Natural killer cell treated with Interleukin-12 subunit alpha and Interleukin-12 subunit beta and Interleukin-15 and Interleukin-18, amount 100 ng/mL, for 72 hours (primary cell): Measurements from ENCODE around the gene B4GALNT3. TPM values are rescaled to one million over a fixed set of nuclear protein-coding genes. Genes with fewer than 3 reads are reported as not detected.

Source experiments
- ATAC-seq, 2 donors: fragments of 150-1000 bp; cut with Tn5 transposase in 1 of 2; sonication (Bioruptor Pico), chemical (Tn5 transposase) in 1 of 2; 2 replicates each; pipeline ENCODE4 v1.10.0; 2021
- DNase-seq: peaks from one replicate; pipeline ENCODE4 v3.0.0; 2022; ENCODE audit warnings: low spot score
- H3K27ac Mint-ChIP-seq, 2 donors: 1 replicate in 1 of 2; 2 replicates in 1 of 2; pipeline ENCODE4 v1.8.0; 2022; ENCODE audit warnings: mixed read lengths in 2 of 2, mild to moderate bottlenecking in 1 of 2, moderate library complexity in 1 of 2
- H3K27me3 Mint-ChIP-seq, 2 donors: 1 replicate in 1 of 2; 2 replicates in 1 of 2; pipeline ENCODE4 v1.8.0; 2022; ENCODE audit warnings: mixed read lengths in 2 of 2
- H3K36me3 Mint-ChIP-seq: one replicate; pipeline ENCODE4 v1.8.0; 2022; ENCODE audit warnings: mixed read lengths
- H3K4me1 Mint-ChIP-seq, 2 donors: 1 replicate in 1 of 2; 2 replicates in 1 of 2; pipeline ENCODE4 v1.8.0; 2022; ENCODE audit warnings: low read depth in 2 of 2, mixed read lengths in 2 of 2, mild to moderate bottlenecking in 1 of 2
- H3K4me3 Mint-ChIP-seq: one replicate; pipeline ENCODE4 v1.8.0; 2022; ENCODE audit warnings: mixed read lengths
- H3K9me3 Mint-ChIP-seq: 2 replicates; pipeline ENCODE4 v1.8.0; 2022; ENCODE audit warnings: mixed read lengths
- total RNA-seq, 2 donors: library from RNA; stranded (reverse); gene quantifications; one replicate each; pipeline ENCODE4 v1.2.3, GENCODE V29; 2022

Gene B4GALNT3
- total RNA-seq, 2 donors from 2014 or later = 14.1 to 20.6 TPM

DNA sequence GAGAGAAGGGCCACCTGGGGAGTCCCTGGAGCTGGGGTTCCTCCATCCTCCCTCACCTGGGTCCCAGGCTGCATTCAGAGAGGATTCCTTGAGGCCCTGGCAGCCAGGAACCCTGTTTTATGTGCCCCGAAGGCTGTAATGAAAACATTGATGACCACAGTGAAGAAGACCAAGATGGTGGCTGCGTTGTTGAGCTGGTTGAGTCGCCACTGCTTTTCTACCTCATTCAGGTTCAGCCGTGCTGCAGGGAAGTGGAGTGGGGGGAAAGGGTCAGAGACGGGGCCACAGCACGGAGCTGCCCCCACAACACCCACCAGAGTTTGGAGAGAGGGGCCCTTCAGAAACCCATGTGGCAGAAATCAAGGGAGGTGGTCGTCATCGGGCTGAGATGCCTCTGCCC, 105.4 kb downstream of the B4GALNT3 start:
- H3K27ac Mint-ChIP-seq = no peak overlapping the region
- ATAC-seq = no peak
- H3K36me3 Mint-ChIP-seq = no peaks in the 10 kb centered on the region
- no peaks in the 10 kb centered on the region for H3K9me3 Mint-ChIP-seq
- no peak for DNase-seq
- peaks cover 45 to 60% of the 10 kb centered on the region in 2 donors for H3K4me1 Mint-ChIP-seq
- H3K4me3 Mint-ChIP-seq = no peak overlapping the region
- H3K27me3 Mint-ChIP-seq = no peaks in the 10 kb centered on the region

DNA sequence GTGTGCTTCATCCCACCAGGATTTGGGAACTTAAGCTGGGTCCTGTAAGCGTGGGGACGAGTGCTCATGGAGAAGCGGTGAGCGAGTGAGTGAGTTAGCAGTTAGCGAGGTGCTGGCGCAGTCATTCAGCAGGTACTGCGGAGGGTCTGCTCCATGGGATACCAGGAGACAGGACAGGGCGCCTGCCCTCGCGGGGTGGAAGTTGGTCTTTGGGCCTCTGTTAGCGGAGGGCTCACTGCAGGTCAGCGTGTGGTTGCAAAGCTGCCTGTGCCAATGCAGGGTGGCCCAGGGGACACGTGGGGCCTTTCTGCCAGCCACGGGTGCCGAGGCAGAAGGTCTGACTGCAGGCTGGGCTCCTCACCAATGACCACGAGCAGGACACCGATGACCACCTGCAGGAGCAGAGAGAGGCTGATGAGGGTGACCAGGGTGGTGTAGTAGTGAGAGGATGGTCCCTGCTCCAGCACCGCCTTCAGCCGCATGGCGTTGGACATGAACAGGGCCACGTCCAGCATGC, 105.9 kb downstream of the B4GALNT3 start:
- H3K27me3 Mint-ChIP-seq = no peaks in the 10 kb centered on the region
- no peaks in the 10 kb centered on the region for H3K36me3 Mint-ChIP-seq
- H3K9me3 Mint-ChIP-seq = no peaks in the 10 kb centered on the region
- peaks cover 45 to 60% of the 10 kb centered on the region in 2 donors for H3K4me1 Mint-ChIP-seq
- no peak for ATAC-seq
- peak overlapping the region in 1 of 2 donors; percentile 63 for H3K27ac Mint-ChIP-seq
- no peak for DNase-seq
- peak overlapping the region; percentile 37 for H3K4me3 Mint-ChIP-seq

DNA sequence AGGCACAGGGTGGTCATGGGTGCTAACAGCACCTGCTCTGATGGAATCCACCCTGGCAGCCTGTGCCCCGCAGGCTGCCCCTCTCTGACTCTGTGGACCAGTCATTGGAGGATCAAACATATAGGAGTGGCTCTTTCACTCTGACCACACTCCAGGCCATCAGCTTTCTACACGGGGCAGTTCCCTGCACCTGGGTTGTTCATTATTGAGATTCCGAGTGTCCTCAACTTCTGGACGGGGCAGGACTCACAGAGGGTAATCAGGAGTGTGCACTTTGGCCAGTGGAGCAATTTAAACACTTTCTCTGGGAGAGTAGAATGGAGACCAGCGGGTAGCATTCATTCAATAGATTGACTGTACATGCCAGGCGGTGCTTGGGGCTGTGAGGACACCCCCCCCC, 108.7 kb downstream of the B4GALNT3 start:
- Mint-ChIP-seq H3K4me3 (no peak overlapping the region), H3K4me1 (peaks cover 35 to 54% of the 10 kb centered on the region in 2 donors), H3K36me3 (no peaks in the 10 kb centered on the region), H3K27me3 (no peaks in the 10 kb centered on the region), H3K9me3 (no peaks in the 10 kb centered on the region), H3K27ac (peak overlapping the region in 1 of 2 donors; percentile 1)
- DNase-seq (no peak), ATAC-seq (no peak)

DNA sequence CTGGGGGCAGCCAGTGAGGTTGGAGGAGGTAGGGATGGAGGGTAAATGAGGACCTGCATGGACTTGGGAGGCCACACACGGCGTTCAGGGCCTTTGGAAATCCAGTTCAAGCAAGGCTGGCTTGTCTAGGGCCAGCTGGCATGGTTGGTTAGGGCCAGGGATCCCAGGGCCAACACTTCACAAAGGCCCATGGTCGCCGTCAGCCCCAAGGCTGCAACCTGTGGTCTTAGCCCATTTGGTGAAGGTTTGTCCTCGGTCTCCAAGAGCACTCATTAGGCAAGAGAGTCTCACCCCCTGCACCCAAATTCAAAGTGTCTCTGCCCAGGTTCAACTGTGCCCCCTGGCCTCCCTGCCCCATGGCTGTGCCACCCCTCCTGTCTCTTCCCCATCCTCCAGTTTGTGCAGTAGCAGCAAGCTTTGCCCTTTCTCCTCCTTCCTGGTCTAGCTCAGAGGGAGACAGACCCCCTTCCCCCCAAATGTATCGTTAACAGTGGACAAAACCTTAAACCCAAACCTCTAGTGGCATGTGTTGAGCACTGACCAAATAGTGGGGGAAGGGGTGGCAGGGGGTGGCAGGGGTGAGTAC, 109.4 kb downstream of the B4GALNT3 start:
- H3K4me3 Mint-ChIP-seq = peak overlapping the region; percentile 32
- ATAC-seq = no peak
- H3K4me1 Mint-ChIP-seq = peaks cover 28 to 47% of the 10 kb centered on the region in 2 donors
- no peak overlapping the region for H3K27ac Mint-ChIP-seq
- no peaks in the 10 kb centered on the region for H3K27me3 Mint-ChIP-seq
- no peaks in the 10 kb centered on the region for H3K36me3 Mint-ChIP-seq
- H3K9me3 Mint-ChIP-seq = no peaks in the 10 kb centered on the region
- no peak for DNase-seq

DNA sequence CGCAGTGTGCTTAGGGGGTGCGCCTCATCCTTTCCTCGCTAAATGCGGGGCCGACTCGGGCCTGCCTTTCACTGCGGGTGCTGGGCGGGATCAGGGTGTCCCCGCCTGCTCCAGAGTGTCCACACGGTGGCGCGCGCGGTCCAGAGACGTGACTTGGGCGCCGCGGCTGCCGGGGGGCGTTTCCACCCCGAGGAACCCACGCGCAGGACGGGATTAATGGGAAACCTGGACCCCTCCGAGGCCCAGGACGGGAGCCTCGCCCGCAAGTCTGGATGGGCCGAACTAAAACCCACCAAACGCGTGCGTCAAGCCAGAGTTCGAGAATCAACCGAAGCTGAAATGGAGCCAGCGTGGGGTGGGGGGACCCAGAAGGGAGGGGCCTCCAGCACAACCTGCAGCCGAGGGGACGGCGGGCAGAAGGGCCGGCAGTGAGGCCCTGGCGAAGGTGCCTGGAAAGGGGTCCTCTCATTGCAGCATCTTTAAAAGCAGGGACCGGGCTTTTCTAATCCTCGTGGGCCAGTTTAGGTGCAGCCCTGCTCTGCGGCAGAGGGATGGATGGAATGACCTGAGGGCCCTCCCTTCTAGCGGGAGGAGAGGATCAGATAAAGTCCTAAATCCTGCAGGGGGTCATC, 110.2 kb downstream of the B4GALNT3 start:
- no peaks in the 10 kb centered on the region for H3K36me3 Mint-ChIP-seq
- peak overlapping the region; percentile 79 for H3K4me3 Mint-ChIP-seq
- peak; percentile 90 for ATAC-seq
- peaks cover 24 to 45% of the 10 kb centered on the region in 2 donors for H3K4me1 Mint-ChIP-seq
- no peaks in the 10 kb centered on the region for H3K9me3 Mint-ChIP-seq
- H3K27ac Mint-ChIP-seq = no peak overlapping the region
- no peaks in the 10 kb centered on the region for H3K27me3 Mint-ChIP-seq
- peak; percentile 86 for DNase-seq

DNA sequence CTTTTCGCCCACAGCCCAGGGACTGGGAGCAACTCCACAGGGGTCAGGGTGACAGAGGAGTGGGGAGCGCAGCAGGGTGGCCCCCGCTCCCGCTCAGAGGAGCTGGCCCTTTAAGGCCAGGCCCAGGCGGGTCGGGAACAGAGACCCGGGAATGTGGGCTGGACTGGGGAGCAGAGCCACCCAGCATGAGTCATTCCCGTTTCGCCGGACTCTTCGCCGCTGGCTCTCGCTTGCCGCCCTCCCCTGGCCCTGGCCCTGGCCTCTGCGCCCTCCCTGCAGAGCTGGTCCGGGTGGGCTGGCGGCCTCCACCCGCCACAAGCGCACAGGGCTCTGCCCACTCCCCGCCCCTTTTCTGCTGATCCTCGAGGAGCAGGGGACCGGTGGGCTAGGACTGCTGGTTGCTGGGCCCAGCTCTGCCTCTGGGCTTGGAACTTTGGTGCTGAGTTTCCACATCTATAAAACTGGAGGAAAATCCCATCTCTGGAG, 110.7 kb downstream of the B4GALNT3 start:
- peaks cover 18 to 42% of the 10 kb centered on the region in 2 donors for H3K4me1 Mint-ChIP-seq
- ATAC-seq = no peak
- no peak overlapping the region for H3K4me3 Mint-ChIP-seq
- no peaks in the 10 kb centered on the region for H3K27me3 Mint-ChIP-seq
- DNase-seq = no peak
- no peak overlapping the region for H3K27ac Mint-ChIP-seq
- H3K36me3 Mint-ChIP-seq = no peaks in the 10 kb centered on the region
- no peaks in the 10 kb centered on the region for H3K9me3 Mint-ChIP-seq

DNA sequence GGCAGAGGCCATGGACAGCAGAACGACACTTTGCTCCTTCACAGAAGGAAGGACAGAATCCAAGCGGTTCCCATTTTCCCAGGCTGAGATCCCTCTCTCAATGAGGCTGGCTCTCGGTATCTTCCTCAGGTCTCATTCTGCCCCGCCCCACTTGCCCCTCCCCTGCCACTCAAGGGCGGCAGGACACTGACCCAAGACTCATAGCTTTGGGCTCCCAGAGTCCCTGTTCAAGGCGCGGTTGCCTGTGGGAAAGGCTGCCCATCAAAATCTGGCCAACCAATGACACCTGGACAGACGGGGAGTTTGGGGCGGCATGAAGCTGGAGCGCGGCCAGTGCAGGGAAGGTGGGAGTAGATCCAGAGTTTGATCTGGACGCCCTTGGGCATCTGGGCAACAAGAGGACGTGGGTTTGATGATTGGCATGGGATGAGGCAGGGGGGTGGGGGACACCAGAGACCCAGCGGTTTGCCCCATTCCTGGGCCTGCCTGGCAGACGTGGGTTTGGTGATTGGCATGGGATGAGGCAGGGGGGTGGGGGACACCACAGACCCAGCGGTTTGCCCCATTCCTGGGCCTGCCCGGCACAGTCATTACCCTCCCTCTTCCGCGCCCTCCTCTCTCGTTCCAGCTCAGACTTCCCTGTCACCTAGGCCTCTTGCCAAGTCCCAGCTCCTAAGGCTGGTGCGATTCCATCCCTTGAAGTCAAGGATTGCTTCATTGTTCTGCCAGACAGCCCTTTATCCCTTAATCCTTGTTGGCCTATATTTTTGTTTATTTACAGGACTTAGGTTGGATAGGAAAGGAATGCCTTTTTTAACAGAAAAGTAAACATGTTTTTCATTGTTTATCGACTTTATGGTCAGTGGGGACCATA, 111.4 kb downstream of the B4GALNT3 start:
- Mint-ChIP-seq H3K4me3 (peak overlapping the region; percentile 10), H3K9me3 (no peaks in the 10 kb centered on the region), H3K27ac (peak overlapping the region in 1 of 2 donors; percentile 18), H3K27me3 (no peaks in the 10 kb centered on the region), H3K36me3 (no peaks in the 10 kb centered on the region), H3K4me1 (peaks cover 15 to 39% of the 10 kb centered on the region in 2 donors)
- no peak for DNase-seq
- no peak for ATAC-seq

DNA sequence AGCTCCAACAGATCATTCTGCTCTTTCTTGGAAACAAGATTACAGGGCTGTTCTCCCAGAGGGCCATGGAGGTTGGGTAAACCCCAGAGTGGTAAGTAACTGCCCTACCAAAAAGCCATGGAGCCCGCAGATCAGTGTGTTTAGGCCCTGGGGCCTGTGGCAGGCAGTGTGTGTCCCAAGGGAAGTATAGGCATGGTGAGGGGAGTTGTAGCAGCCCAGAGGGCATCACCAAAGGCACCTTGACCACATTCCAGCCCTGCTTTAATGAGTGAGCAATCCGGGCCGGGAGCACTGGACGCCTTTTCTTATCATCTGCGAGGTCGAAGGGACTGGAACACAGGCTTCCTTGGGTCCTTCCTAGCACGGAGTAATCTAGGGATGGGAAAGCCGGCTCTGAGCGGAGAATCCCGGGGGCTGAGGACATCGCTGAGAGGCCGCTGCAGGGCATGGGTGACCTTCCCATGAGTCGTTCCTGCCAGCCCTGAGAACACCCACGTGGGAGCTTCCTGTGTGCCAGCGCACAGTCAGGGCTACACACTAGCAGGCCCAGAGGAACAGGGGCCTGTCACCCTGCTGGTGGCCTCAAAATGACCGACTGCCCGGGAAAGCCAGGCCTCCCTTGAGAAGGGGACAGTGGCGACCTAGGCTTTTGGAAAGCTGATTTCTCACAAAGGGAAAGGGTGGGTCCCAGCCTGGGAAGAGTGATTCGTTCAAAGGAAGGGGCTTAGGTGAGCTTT, 112.2 kb downstream of the B4GALNT3 start:
- peak overlapping the region; percentile 18 to 78 for H3K27ac Mint-ChIP-seq
- ATAC-seq (no peak), DNase-seq (no peak)
- H3K9me3 Mint-ChIP-seq = no peaks in the 10 kb centered on the region
- H3K4me1 Mint-ChIP-seq = peaks cover 21 to 38% of the 10 kb centered on the region in 2 donors
- no peaks in the 10 kb centered on the region for H3K27me3 Mint-ChIP-seq
- H3K36me3 Mint-ChIP-seq = no peaks in the 10 kb centered on the region
- no peak overlapping the region for H3K4me3 Mint-ChIP-seq

DNA sequence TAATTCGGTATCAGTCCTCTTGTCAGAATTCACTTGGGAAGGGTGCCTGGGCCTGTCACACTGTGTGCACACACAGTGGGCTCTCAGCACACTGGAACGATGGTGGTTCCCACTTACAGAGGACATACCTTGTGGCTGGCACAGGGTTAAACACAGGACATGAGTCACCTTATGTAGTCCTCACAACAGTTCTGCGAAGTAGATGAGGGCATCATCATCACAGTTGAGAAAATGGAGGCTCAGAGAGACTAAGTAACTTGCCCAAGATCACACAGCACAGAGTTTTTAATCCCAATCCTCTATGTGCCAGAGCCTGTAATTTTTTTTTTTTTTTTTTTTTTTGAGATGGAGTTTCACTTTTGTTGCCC, 112.8 kb downstream of the B4GALNT3 start:
- peaks cover 23 to 35% of the 10 kb centered on the region in 2 donors for H3K4me1 Mint-ChIP-seq
- H3K4me3 Mint-ChIP-seq = no peak overlapping the region
- ATAC-seq (peak; percentile 61 to 70), DNase-seq (no peak)
- H3K9me3 Mint-ChIP-seq = no peaks in the 10 kb centered on the region
- H3K27me3 Mint-ChIP-seq = no peaks in the 10 kb centered on the region
- peak overlapping the region in 1 of 2 donors; percentile 78 for H3K27ac Mint-ChIP-seq
- no peaks in the 10 kb centered on the region for H3K36me3 Mint-ChIP-seq

DNA sequence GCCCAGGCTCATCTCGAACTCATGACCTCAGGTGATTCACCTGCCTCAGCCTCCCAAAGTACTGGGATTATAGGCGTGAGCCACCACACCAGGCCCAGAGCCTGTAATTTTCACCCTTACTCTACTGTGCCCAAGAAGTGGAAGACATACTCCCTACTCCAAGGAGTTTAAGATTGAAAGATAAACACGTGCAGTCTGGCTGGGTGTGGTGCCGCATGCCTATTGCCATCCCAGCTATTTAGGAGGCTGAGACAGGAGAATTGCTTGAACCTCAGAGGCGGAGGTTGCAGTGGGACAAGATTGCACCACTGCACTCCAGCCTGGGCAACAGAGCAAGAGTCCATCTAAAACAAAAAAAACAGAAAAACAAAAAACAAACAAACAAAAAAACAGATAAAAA, 113.5 kb downstream of the B4GALNT3 start:
- ATAC-seq (no peak), DNase-seq (no peak)
- no peaks in the 10 kb centered on the region for H3K27me3 Mint-ChIP-seq
- no peaks in the 10 kb centered on the region for H3K36me3 Mint-ChIP-seq
- H3K9me3 Mint-ChIP-seq = no peaks in the 10 kb centered on the region
- no peak overlapping the region for H3K4me3 Mint-ChIP-seq
- no peak overlapping the region for H3K27ac Mint-ChIP-seq
- peaks cover 23 to 34% of the 10 kb centered on the region in 2 donors for H3K4me1 Mint-ChIP-seq

DNA sequence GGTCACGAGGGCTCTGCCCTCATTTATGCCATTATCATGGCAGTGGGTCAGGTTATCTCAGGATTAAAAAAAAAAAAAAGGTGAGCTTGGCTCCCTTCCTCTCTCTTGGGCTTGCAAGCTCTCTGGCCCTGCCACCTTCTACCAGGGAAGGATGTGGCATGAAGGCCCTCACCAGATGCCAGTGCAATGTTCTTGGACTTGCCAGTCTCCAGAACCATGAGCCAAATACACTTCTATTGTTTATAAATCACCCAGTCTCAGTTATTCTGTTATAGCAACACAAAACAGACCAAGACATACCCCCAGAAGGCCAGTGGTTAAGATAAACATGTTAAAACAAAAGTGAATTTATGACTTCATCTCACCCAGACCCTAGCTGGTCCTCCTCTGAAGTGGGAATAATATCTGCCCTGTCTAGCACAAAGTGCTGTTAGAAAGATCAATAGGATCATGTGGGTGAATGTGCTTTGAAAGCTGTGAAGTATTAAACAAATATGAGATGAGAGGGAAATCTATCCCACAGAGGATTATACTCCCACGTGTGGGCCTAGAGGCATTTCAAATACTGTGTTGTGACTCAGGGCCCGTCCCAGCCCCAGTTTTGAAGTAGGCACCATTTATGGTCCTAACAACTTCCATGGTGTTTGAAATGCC, 114.9 kb downstream of the B4GALNT3 start:
- ATAC-seq = no peak
- Mint-ChIP-seq H3K27me3 (no peaks in the 10 kb centered on the region), H3K4me3 (no peak overlapping the region), H3K4me1 (peaks cover 22 to 29% of the 10 kb centered on the region in 2 donors), H3K9me3 (no peaks in the 10 kb centered on the region), H3K27ac (peak overlapping the region in 1 of 2 donors; percentile 67), H3K36me3 (no peaks in the 10 kb centered on the region)
- no peak for DNase-seq

DNA sequence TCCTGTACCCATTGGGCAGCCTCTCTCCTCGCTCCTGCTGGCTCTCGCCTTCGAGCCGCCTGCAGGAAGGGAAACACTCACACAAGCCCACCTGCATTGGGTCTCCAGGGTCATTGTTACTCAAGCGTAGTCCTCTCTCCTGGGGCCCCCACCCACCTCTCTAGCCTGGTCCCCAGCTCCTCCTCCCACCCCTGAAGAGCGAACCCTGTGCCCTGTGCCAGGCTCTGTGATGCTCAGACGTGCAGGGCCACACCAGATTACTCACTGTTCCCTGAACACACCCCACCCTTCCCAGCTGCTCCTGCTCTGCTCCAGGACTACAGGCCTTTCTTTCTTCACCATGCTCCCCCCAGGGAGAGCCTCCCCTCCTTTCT, 115.4 kb downstream of the B4GALNT3 start:
- no peaks in the 10 kb centered on the region for H3K9me3 Mint-ChIP-seq
- H3K4me3 Mint-ChIP-seq = no peak overlapping the region
- H3K36me3 Mint-ChIP-seq = no peaks in the 10 kb centered on the region
- DNase-seq = no peak
- peaks cover 19 to 26% of the 10 kb centered on the region in 2 donors for H3K4me1 Mint-ChIP-seq
- H3K27ac Mint-ChIP-seq = peak overlapping the region in 1 of 2 donors; percentile 67
- no peaks in the 10 kb centered on the region for H3K27me3 Mint-ChIP-seq
- no peak for ATAC-seq
